Ishikawa (cell line): Measurements from ENCODE around the gene RFX2.

Source experiments
- CEBPB ChIP-seq: IDR thresholded peaks from 2 replicates; pipeline ENCODE4 v1.6.1; 2012
- CREB1 ChIP-seq: IDR thresholded peaks from 2 replicates; pipeline ENCODE4 v1.6.1; 2012; ENCODE audit warnings: low read depth
- EGR1 ChIP-seq: IDR thresholded peaks from 2 replicates; pipeline ENCODE4 v1.6.1; 2012
- EP300 ChIP-seq: IDR thresholded peaks from 2 replicates; pipeline ENCODE4 v1.6.1; 2012; ENCODE audit warnings: borderline replicate concordance
- FOXM1 ChIP-seq: IDR thresholded peaks from 2 replicates; pipeline ENCODE4 v1.6.1; 2012; ENCODE audit warnings: low read depth, borderline replicate concordance
- NFIC ChIP-seq: IDR thresholded peaks from 2 replicates; pipeline ENCODE4 v1.6.1; 2012
- RAD21 ChIP-seq: IDR thresholded peaks from 2 replicates; pipeline ENCODE4 v1.6.1; 2012; ENCODE audit warnings: low read depth
- TAF1 ChIP-seq: IDR thresholded peaks from 2 replicates; pipeline ENCODE4 v1.6.1; 2012; ENCODE audit warnings: low read depth, mild to moderate bottlenecking
- TCF12 ChIP-seq: IDR thresholded peaks from 2 replicates; pipeline ENCODE4 v1.6.1; 2012; ENCODE audit warnings: low read depth
- TEAD4 ChIP-seq: IDR thresholded peaks from 2 replicates; pipeline ENCODE4 v1.6.1; 2012
- YY1 ChIP-seq: IDR thresholded peaks from 2 replicates; pipeline ENCODE4 v1.6.1; 2012; ENCODE audit warnings: low read depth
- ZBTB7A ChIP-seq: IDR thresholded peaks from 2 replicates; pipeline ENCODE4 v1.6.1; 2012; ENCODE audit warnings: low read depth
- TF ChIP-seq, protein P1 (sequence below): IDR thresholded peaks from 2 replicates; pipeline ENCODE4 v1.6.1; 2012
- TF ChIP-seq, protein P2 (sequence below): IDR thresholded peaks from 2 replicates; pipeline ENCODE4 v1.6.1; 2012; ENCODE audit warnings: low read depth, mild to moderate bottlenecking
- TF ChIP-seq, protein P3 (sequence below): IDR thresholded peaks from 2 replicates; pipeline ENCODE4 v1.6.1; 2012

RFX2 gene

DNA sequence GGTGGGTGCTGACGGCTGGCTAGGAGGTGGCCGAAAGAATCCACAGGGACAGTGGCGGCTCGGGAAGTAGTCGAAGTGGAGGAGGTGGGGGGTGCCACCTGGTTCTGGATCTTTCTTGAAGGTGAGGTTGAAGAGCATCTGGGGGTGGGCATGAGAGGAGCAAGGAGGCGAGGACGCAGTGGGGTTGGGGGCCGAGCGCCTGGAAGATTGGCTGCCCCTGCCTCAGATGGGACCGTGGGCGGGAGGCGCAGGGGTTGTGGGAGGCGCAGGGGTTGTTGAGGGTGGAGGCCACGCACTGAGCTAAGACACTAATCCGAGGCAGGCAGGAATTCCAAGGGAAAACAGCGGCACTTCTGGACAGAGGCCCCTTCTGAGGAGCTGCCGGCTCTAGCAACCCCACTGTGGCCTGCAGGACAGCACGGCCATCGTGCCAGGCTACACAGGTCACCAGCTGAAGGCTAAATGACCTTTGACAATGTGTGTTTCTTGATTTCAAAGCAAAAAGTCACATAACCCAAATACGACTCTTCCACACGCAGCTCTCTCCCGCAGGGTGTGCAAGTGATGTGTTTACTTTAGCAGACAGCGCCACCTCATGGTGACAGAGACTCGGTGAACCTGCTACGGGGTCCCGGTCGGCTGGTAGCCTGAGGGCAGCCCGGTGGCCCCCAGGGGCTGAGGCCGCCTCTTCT, 88.3 kb downstream of the RFX2 start:
- peak; percentile 33; the same call in 1 of the 2 replicates for TF ChIP-seq ZBTB7A
- TF ChIP-seq TEAD4 = peak; percentile 8; the same call in 1 of the 2 replicates
- TF ChIP-seq RAD21 = peak; percentile 94
- no peak for TF ChIP-seq NFIC
- TF ChIP-seq EP300 = no peak
- no peak for TF ChIP-seq EGR1
- TF ChIP-seq YY1 = no peak

DNA sequence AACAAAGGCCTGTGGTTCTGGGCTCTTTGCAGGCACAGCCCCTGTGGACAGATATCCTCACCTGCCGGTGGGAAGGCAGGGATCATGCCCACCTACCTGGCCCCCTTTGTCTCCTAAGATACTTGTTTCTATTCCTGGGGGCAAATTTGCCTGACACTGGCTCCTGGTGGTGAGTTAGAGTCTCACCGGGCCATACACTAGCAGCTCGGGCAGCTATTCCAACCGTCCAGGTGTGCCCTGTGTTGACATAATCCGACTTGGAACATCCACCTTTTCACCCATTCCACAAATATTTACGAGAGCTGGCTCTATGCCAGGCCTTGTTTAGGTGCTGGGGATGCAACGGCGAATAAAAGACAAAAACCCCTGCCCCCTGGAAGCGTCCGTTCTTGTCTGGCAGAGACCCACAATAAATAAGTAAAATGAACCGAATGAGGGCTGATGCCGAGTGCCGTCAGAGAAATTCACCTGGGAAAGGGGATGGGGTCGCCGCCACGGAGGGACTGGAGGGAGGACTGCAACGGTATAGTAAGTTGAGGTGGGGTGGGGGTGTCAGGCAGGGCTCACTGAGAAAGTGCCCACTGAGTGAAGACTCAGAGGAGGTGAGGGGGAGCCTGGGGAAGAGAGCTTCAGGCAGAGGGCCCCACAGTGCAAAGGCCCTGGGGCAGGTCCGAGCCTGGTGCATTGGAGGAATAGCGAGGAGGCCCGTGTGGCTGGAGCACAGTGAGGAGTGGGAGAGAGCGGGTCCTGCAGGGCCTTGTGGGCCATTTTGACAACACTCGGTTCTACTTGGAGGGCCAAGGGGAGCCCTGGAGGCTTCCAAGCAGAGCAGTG, 89.1 kb downstream of the RFX2 start:
- no peak for TF ChIP-seq TEAD4
- TF ChIP-seq, protein P1, sequence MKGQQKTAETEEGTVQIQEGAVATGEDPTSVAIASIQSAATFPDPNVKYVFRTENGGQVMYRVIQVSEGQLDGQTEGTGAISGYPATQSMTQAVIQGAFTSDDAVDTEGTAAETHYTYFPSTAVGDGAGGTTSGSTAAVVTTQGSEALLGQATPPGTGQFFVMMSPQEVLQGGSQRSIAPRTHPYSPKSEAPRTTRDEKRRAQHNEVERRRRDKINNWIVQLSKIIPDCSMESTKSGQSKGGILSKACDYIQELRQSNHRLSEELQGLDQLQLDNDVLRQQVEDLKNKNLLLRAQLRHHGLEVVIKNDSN = no peak

DNA sequence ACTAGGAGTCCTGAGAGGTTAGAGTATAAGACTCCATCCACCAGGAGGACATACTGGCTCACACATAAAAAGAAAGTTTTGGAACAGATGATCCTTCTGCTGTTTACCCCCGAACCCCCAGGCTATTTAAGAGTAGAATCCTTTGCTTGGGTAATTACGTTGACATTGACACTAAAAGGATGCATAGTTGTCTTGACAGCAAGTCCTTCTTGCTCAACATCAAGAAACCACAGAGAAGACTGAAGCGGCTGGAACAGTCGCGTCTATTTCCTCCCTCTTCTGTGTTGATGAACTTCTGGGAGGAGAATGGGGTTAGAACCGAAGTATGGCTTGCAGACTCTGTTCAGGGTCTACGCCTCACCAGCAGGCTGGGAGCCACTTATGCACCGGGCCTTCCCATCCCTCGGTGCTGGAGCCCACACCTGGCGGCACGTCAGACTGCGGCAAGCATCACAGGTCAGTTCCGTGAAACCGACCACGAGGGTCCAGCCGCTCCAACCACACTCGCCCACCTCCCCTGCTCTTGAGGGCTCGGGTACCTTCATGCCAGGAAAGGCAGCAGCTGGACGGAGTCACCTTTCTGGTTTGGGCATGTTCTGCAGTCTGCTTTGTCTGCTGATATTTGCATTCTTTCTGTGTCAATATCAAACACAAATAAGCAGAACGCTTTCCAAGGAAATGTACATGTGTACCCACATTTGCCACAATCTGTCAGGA, 90.0 kb downstream of the RFX2 start:
- no peak for TF ChIP-seq ZBTB7A
- no peak for TF ChIP-seq EGR1
- TF ChIP-seq, protein P2, sequence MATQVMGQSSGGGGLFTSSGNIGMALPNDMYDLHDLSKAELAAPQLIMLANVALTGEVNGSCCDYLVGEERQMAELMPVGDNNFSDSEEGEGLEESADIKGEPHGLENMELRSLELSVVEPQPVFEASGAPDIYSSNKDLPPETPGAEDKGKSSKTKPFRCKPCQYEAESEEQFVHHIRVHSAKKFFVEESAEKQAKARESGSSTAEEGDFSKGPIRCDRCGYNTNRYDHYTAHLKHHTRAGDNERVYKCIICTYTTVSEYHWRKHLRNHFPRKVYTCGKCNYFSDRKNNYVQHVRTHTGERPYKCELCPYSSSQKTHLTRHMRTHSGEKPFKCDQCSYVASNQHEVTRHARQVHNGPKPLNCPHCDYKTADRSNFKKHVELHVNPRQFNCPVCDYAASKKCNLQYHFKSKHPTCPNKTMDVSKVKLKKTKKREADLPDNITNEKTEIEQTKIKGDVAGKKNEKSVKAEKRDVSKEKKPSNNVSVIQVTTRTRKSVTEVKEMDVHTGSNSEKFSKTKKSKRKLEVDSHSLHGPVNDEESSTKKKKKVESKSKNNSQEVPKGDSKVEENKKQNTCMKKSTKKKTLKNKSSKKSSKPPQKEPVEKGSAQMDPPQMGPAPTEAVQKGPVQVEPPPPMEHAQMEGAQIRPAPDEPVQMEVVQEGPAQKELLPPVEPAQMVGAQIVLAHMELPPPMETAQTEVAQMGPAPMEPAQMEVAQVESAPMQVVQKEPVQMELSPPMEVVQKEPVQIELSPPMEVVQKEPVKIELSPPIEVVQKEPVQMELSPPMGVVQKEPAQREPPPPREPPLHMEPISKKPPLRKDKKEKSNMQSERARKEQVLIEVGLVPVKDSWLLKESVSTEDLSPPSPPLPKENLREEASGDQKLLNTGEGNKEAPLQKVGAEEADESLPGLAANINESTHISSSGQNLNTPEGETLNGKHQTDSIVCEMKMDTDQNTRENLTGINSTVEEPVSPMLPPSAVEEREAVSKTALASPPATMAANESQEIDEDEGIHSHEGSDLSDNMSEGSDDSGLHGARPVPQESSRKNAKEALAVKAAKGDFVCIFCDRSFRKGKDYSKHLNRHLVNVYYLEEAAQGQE = no peak
- no peak for TF ChIP-seq YY1
- TF ChIP-seq TCF12 = no peak

DNA sequence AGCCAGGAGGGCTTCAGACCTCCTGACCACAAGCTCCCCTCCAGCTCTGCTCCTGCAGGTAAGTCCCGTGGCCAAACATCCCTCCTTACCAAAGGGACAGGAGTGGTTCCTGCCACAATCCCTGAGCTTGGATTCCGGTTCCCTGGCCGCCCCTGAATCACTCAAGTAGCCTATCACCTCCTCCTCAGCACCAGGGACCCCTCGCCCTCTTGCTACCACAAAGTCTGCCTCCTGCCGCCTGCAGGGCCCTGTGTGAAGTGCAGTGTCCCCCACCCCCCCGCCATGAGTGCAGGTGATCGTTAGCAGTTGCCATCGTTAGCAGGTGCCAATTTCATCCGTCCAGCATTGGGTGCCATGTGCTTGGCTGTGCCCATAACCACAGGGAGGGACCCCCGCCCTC, 91.5 kb downstream of the RFX2 start:
- no peak for TF ChIP-seq YY1
- no peak for TF ChIP-seq EGR1
- no peak for TF ChIP-seq RAD21

DNA sequence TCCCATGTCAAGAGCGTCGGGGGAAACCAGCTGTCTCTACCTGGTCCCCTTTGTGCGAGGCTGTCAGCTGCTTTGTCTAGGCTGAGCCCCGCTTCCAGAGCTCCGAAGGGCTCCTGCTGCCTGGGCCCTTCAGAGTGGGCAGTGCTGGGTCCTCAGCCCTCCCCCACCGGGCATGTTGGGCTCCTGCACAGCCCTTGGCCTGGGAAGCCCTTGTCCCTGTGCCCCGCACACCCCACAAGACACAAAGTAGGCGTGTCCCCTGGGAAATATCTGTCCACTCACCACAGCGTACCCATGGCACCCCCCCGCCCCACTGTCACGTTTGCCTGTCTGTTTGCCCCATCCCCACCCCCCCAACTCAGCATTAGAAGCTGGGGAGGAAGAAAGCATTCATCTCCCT, 92.7 kb downstream of the RFX2 start:
- TF ChIP-seq YY1 (no peak), CEBPB (no peak), ZBTB7A (no peak), EGR1 (no peak), TEAD4 (no peak), TCF12 (no peak), RAD21 (no peak), NFIC (no peak), FOXM1 (no peak), TAF1 (no peak), CREB1 (no peak), EP300 (no peak)
- TF ChIP-seq, protein P1 = no peak
- TF ChIP-seq, protein P3, sequence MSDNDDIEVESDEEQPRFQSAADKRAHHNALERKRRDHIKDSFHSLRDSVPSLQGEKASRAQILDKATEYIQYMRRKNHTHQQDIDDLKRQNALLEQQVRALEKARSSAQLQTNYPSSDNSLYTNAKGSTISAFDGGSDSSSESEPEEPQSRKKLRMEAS = no peak
- TF ChIP-seq, protein P2 = no peak

DNA sequence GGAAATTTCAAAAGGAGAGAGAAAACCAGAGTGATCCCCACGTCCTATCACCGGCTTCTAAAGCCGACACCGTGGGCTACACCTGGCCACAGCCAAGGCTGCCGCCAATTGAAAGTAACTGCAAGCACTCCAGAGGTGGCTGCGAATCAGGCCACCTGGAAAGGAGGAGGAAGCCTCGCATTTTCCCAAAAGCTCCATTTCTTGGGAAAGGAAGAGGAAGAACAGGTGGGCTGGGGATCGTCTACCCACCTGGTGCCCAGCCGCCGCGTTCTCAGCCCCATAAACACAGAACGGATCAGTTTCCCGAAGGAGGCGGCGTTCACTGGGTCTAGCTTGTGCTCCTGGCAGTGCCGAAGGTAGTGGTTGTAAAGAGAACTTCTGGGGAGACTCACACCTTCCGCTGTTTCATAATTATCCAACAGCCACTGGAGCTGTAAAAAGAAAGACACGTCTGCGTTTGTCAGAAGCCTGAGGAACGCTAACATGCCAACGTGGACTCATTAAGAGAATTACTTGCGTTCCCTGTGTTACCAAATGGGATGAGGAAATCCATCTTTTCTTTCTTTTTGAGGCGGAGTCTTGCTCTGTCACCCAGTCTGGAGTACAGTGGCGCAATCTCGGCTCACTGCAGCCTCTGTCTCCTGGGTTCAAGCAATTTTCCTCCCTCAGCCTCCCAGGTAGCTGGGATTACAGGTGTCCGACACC, 94.3 kb downstream of the RFX2 start:
- TF ChIP-seq NFIC (no peak), CEBPB (no peak), ZBTB7A (no peak), TCF12 (no peak), RAD21 (no peak), EGR1 (no peak), EP300 (no peak), FOXM1 (no peak), TAF1 (no peak), CREB1 (no peak)
- TF ChIP-seq, protein P1 = no peak
- TF ChIP-seq, protein P2 = no peak
- TF ChIP-seq, protein P3 = no peak
